K562 (cell line): ENCODE data around the gene GARRE1. TPM values are rescaled to one million over a fixed set of nuclear protein-coding genes. Genes with fewer than 3 reads are reported as not detected.
A peak's percentile ranks its signal among the peaks of the same experiment; 100 is the strongest.

Source experiments
- ARHGAP35 ChIP-seq: fragments of 450-650 bp; IDR thresholded peaks from 2 replicates; pipeline ENCODE4 v1.6.1; 2018; ENCODE audit not compliant: partially characterized antibody
- BRCA1 ChIP-seq, 2 experiments: fragments of 450-650 bp in 1 of 2; sonication (generic) in 1 of 2; formaldehyde crosslinking in 1 of 2; IDR thresholded peaks; 2 replicates each; pipeline versions ENCODE4 v1.5.0 to v1.6.1; 2017 to 2020; ENCODE audit warnings: mild to moderate bottlenecking in 1 of 2, missing genetic modification reagents in 1 of 2
- CHD1 ChIP-seq: fragments of 200-600 bp; sonication (generic); IDR thresholded peaks from one replicate; pipeline ENCODE4 v1.6.1; 2012; ENCODE audit warnings: mild to moderate bottlenecking, moderate library complexity, low read length, inconsistent platforms
- ELF4 ChIP-seq: fragments of 450-650 bp; formaldehyde crosslinking; IDR thresholded peaks from 2 replicates; pipeline ENCODE4 v1.4.0; 2022; ENCODE audit warnings: missing genetic modification characterization
- FOS ChIP-seq: IDR thresholded peaks from 3 replicates; pipeline ENCODE4 v1.6.1; 2011; ENCODE audit not compliant: insufficient read length; ENCODE audit errors: extremely low read depth
- KAT8 ChIP-seq: fragments of 450-650 bp; IDR thresholded peaks from 2 replicates; pipeline ENCODE4 v1.6.1; 2016; ENCODE audit warnings: low read depth, mild to moderate bottlenecking
- MAZ ChIP-seq, 2 experiments: fragments of 450-650 bp in 1 of 2; sonication (generic) in 1 of 2; formaldehyde crosslinking; IDR thresholded peaks in 1 of 2; conservative IDR thresholded peaks in 1 of 2; 2 replicates each; pipeline versions ENCODE4 v1.4.0 to v1.5.0; 2020; ENCODE audit warnings: mild to moderate bottlenecking in 1 of 2, missing genetic modification reagents in 1 of 2
- MCM2 ChIP-seq: fragments of 450-650 bp; IDR thresholded peaks from 2 replicates; pipeline ENCODE4 v1.6.1; 2017; ENCODE audit warnings: low read depth, mild to moderate bottlenecking
- MTA1 ChIP-seq: fragments of 450-650 bp; IDR thresholded peaks from 2 replicates; pipeline ENCODE4 v1.6.1; 2017; ENCODE audit warnings: borderline replicate concordance
- NEUROD1 ChIP-seq: fragments of 150-350 bp; IDR thresholded peaks from 2 replicates; pipeline ENCODE4 v1.6.1; 2014; ENCODE audit warnings: borderline replicate concordance, low read length, low read depth; ENCODE audit not compliant: partially characterized antibody
- PHB ChIP-seq: fragments of 250-450 bp; sonication (Bioruptor Pico); IDR thresholded peaks from 2 replicates; pipeline ENCODE4 v1.5.0; 2021
- PML ChIP-seq: IDR thresholded peaks from 2 replicates; pipeline ENCODE4 v1.6.1; 2012; ENCODE audit warnings: low read length, inconsistent platforms
- POLR2AphosphoS5 ChIP-seq: IDR thresholded peaks from 2 replicates; pipeline ENCODE4 v1.6.1; 2011; ENCODE audit warnings: mild to moderate bottlenecking, low read depth, low read length, moderate library complexity; ENCODE audit not compliant: control insufficient read depth, insufficient read depth
- PURB ChIP-seq: sonication (generic); formaldehyde crosslinking; IDR thresholded peaks from 2 replicates; pipeline ENCODE4 v1.9.0; 2021; ENCODE audit warnings: low read depth, mild to moderate bottlenecking, missing genetic modification reagents
- SAP30 ChIP-seq: fragments of 200-600 bp; sonication (generic); IDR thresholded peaks from 2 replicates; pipeline ENCODE4 v1.6.1; 2012; ENCODE audit warnings: borderline replicate concordance, low read depth, mild to moderate bottlenecking, moderate library complexity, low read length, control low read depth, inconsistent platforms; ENCODE audit not compliant: insufficient read depth, poor library complexity, severe bottlenecking
- SRSF7 ChIP-seq: fragments of 200-400 bp; formaldehyde crosslinking; optimal IDR thresholded peaks from 2 replicates; pipeline ENCODE3; 2017; ENCODE audit warnings: mild to moderate bottlenecking, low read depth, low read length
- TBP ChIP-seq: optimal IDR thresholded peaks from 2 replicates; pipeline ENCODE3; 2011; ENCODE audit warnings: low read depth, low read length, improper control_type of control experiment
- ZBTB17 ChIP-seq: fragments of 450-650 bp; formaldehyde crosslinking; IDR thresholded peaks from 2 replicates; pipeline ENCODE4 v1.4.0; 2020; ENCODE audit warnings: mild to moderate bottlenecking
- ZBTB49 ChIP-seq: sonication (generic); formaldehyde crosslinking; IDR thresholded peaks from 2 replicates; pipeline ENCODE4 v1.8.0; 2022; ENCODE audit warnings: missing genetic modification reagents, mild to moderate bottlenecking, borderline replicate concordance
- ZC3H11A ChIP-seq: IDR thresholded peaks from 2 replicates; pipeline ENCODE4 v1.6.1; 2012; ENCODE audit warnings: low read depth, low read length, improper control_type of control experiment
- ZFP91 ChIP-seq: sonication (generic); formaldehyde crosslinking; IDR thresholded peaks from 2 replicates; pipeline ENCODE4 v1.8.0; 2022; ENCODE audit warnings: mild to moderate bottlenecking, missing genetic modification reagents
- ZNF133 ChIP-seq: fragments of 250-450 bp; sonication (Bioruptor Pico); IDR thresholded peaks from 2 replicates; pipeline ENCODE4 v1.4.0; 2020; ENCODE audit warnings: mild to moderate bottlenecking
- ZNF212 ChIP-seq: fragments of 450-650 bp; formaldehyde crosslinking; IDR thresholded peaks from 2 replicates; pipeline ENCODE4 v1.4.0; 2020; ENCODE audit warnings: mild to moderate bottlenecking
- ZNF232 ChIP-seq: sonication (generic); formaldehyde crosslinking; IDR thresholded peaks from 2 replicates; pipeline ENCODE4 v1.8.0; 2022; ENCODE audit warnings: mild to moderate bottlenecking, missing genetic modification reagents
- ZNF3 ChIP-seq: fragments of 250-450 bp; sonication (Bioruptor Pico); IDR thresholded peaks from 2 replicates; pipeline ENCODE4 v1.5.0; 2021; ENCODE audit warnings: mild to moderate bottlenecking, moderate library complexity
- ZNF583 ChIP-seq: fragments of 250-450 bp; sonication (Bioruptor Pico); IDR thresholded peaks from 2 replicates; pipeline ENCODE4 v1.4.0; 2020
- polyA plus RNA-seq, 8 experiments: library from polyadenylated mRNA; depleted of rRNA in 4 of 8; stranded (reverse) in 5 of 8; unstranded in 3 of 8; fragments of >200 nt; fragmentation: Nextera tagmentation in 2 of 8; fragmentation: Illumina TruSeq in 1 of 8; extraction: Ambion mirVana in 2 of 8; extraction: Trizol in 1 of 8; gene quantifications; 2 replicates each; pipeline versions ENCODE4 v1.2.1 to v1.2.3, GENCODE V29; 2011 to 2014; ENCODE audit warnings: inconsistent platforms in 1 of 8, missing spikeins in 1 of 8
- total RNA-seq, 7 experiments: library from RNA; depleted of rRNA in 6 of 7; stranded (reverse); fragments of >200 nt in 6 of 7; fragmentation: Illumina TruSeq in 2 of 7; extraction: Trizol in 2 of 7; gene quantifications; 2 replicates each; pipeline versions ENCODE4 v1.2.1 to v1.2.3, GENCODE V29; 2011 to 2021; ENCODE audit warnings: low replicate concordance in 1 of 7

Gene GARRE1
- total and polyA plus RNA-seq, 9 of the 15 experiments (the other 6 are each of a cell fraction or from before 2014, with no cell fraction given): 1.6 to 12.8 (median 7.5) TPM

GRCh38 chr19:34232566-34233481, 21.5 kb upstream of the GARRE1 start (continued):
- no peak for TF ChIP-seq ARHGAP35
- TF ChIP-seq POLR2AphosphoS5: no peak
- TF ChIP-seq MTA1: no peak
- TF ChIP-seq BRCA1 (IDR thresholded peaks at IDR 0.05): no peak
- no peak for TF ChIP-seq BRCA1 (CRISPR knock-in tag; IDR thresholded peaks at IDR 0.05)
- TF ChIP-seq KAT8: no peak
- no peak for TF ChIP-seq ZNF212 (CRISPR knock-in tag)
- TF ChIP-seq ZBTB49 (CRISPR knock-in tag): no peak
- peak; percentile 18 for TF ChIP-seq TBP
- no peak for TF ChIP-seq ZFP91 (CRISPR knock-in tag)
- TF ChIP-seq MCM2: no peak
- no peak for TF ChIP-seq PHB
- no peak for TF ChIP-seq ZNF3 (CRISPR knock-in tag)
- no peak for TF ChIP-seq ZNF133 (CRISPR knock-in tag)
- no peak for TF ChIP-seq ZC3H11A
- no peak for TF ChIP-seq SRSF7
- TF ChIP-seq ELF4 (CRISPR knock-in tag): no peak
- TF ChIP-seq PURB (CRISPR knock-in tag): no peak
- TF ChIP-seq PML: no peak
- no peak for TF ChIP-seq MAZ (CRISPR knock-in tag; conservative IDR thresholded peaks at IDR 0.05 in 1 of 2, IDR thresholded peaks at IDR 0.05 in 1 of 2)
- no peak for TF ChIP-seq NEUROD1
- TF ChIP-seq CHD1: no peak
- TF ChIP-seq SAP30: no peak
- TF ChIP-seq ZNF232: no peak
- no peak for TF ChIP-seq ZNF583 (CRISPR knock-in tag)
- TF ChIP-seq FOS: no peak
- no peak for TF ChIP-seq ZBTB17 (CRISPR knock-in tag)
